ENCODE results near the gene HS3ST3B1. TPM values are rescaled to one million over a fixed set of nuclear protein-coding genes. Genes with fewer than 3 reads are reported as not detected.

The HS3ST3B1 gene
- polyA plus RNA-seq, 1 of the 3 experiments (the other 2 are of a cell fraction) = 0.67 TPM

DNA sequence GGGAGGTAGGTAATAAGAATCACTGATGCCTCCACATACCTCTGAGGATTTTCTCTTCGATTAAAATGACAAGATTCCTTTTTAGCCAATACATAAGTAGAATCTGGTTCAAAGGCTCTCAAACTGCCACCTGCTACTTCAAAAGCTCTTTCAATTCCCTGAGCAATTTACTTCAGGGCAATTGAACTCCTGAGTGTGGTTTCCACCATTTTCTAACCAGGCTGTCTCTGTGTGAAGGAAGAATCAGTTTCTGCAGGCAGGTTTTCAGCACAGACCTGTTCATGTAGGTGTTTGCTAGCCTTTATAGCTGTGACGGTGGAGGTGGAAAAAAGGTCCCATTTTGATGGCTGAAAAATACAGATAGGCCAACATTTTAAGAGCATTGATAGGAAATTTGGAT lies 18.2 kb upstream of the HS3ST3B1 start:
- Histone ChIP-seq H3K27ac (ENCODE audit: low read depth in 2 of 2, low read length in 1 of 2) (no peak overlapping the region), H3F3A (replicated peaks; ENCODE audit: insufficient read depth) (no peaks in the 10 kb centered on the region), H2AFZ (ENCODE audit: low read depth) (no peak overlapping the region), H3K9me2 (no peaks in the 10 kb centered on the region), H3K36me3 (replicated peaks in 1 of 2; ENCODE audit: control insufficient read depth in 1 of 2, insufficient read depth in 2 of 2, low read length in 1 of 2) (no peaks in the 10 kb centered on the region), H3K4me3 (ENCODE audit: low read depth in 2 of 2, low read length in 1 of 2) (no peak overlapping the region), H4K20me1 (ENCODE audit: insufficient read depth) (no peaks in the 10 kb centered on the region), H3K9ac (no peak overlapping the region), H3K9me3 (no peaks in the 10 kb centered on the region), H3K27me3 (ENCODE audit: insufficient read depth) (peaks cover 66% of the 10 kb centered on the region), H3K4me1 (ENCODE audit: control insufficient read depth in 1 of 2, insufficient read depth in 2 of 2, low read depth in 1 of 2, low read length in 1 of 2) (no peaks in the 10 kb centered on the region), H3K4me2 (no peak overlapping the region), H3K79me2 (ENCODE audit: insufficient read depth) (no peaks in the 10 kb centered on the region)
- TF ChIP-seq SIN3A (IDR thresholded peaks at IDR 0.05; ENCODE audit: borderline replicate concordance, low read depth, low read length) = no peak
- TF ChIP-seq TAF1 (IDR thresholded peaks at IDR 0.05; ENCODE audit: borderline replicate concordance, low read depth, low read length) = no peak
- TF ChIP-seq RXRA (IDR thresholded peaks at IDR 0.05; ENCODE audit: borderline replicate concordance, low read depth) = no peak
- TF ChIP-seq FOXJ3 (CRISPR knock-in tag; IDR thresholded peaks at IDR 0.05) = no peak
- TF ChIP-seq TEAD4 (IDR thresholded peaks at IDR 0.05; ENCODE audit: borderline replicate concordance, insufficient read depth) = no peak
- no peak for DNase-seq
- ChIA-PET CTCF (no interaction called here), POLR2A (no interaction called here)
- WGBS (ENCODE audit: low lambda C conversion rate) = 4% methylated on average over 2 of the region's 2 CpGs

DNA sequence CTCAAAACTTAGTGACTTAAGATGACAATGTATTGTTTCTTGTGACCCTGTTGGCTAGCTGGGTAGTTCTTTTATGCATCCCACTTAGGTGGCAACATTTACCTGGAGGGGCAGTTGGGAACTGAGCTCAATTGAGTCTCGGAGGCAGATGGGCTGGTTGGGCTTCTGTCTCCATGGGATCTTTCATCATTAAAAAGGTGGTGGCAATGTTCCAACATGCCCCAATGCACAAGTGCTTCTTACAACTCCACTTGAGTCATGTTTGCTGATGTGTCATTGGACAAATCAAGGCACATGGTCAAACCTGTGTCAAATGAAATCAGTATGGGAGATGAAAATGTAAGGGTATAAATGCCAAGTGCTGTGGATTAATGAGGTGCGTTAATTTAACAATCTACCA lies 11.7 kb upstream of the HS3ST3B1 start:
- DNase-seq = no peak
- H2AFZ ChIP-seq (ENCODE audit: low read depth) = no peak overlapping the region
- H3K36me3 ChIP-seq (replicated peaks in 1 of 2; ENCODE audit: control insufficient read depth in 1 of 2, insufficient read depth in 2 of 2, low read length in 1 of 2) = no peaks in the 10 kb centered on the region
- no peaks in the 10 kb centered on the region for H3F3A ChIP-seq (replicated peaks; ENCODE audit: insufficient read depth)
- H3K27ac ChIP-seq (ENCODE audit: low read depth in 2 of 2, low read length in 1 of 2) = no peak overlapping the region
- 3% methylated on average over 2 of the region's 2 CpGs for WGBS (ENCODE audit: low lambda C conversion rate)
- H4K20me1 ChIP-seq (ENCODE audit: insufficient read depth) = no peaks in the 10 kb centered on the region
- H3K27me3 ChIP-seq (ENCODE audit: insufficient read depth) = peaks cover 27% of the 10 kb centered on the region
- H3K9me2 ChIP-seq = no peaks in the 10 kb centered on the region
- no peaks in the 10 kb centered on the region for H3K4me1 ChIP-seq (ENCODE audit: control insufficient read depth in 1 of 2, insufficient read depth in 2 of 2, low read depth in 1 of 2, low read length in 1 of 2)
- no peak overlapping the region for H3K4me2 ChIP-seq
- POLR2A ChIA-PET = no interaction called here
- H3K4me3 ChIP-seq (ENCODE audit: low read depth in 2 of 2, low read length in 1 of 2) = no peak overlapping the region
- H3K9ac ChIP-seq = no peak overlapping the region
- no peaks in the 10 kb centered on the region for H3K9me3 ChIP-seq
- H3K79me2 ChIP-seq (ENCODE audit: insufficient read depth) = no peaks in the 10 kb centered on the region
- TF ChIP-seq SMC3 (IDR thresholded peaks at IDR 0.05; ENCODE audit: low read depth, low read length) (no peak), GATA2 (CRISPR knock-in tag; IDR thresholded peaks at IDR 0.05) (no peak), YY1 (IDR thresholded peaks at IDR 0.05; ENCODE audit: low read depth) (no peak), EP300 (IDR thresholded peaks at IDR 0.05; ENCODE audit: borderline replicate concordance in 1 of 2, low read depth in 1 of 2, low read length in 1 of 2) (no peak), RAD21 (IDR thresholded peaks at IDR 0.05; ENCODE audit: low read length) (no peak)
- CTCF ChIA-PET = no interaction called here

DNA sequence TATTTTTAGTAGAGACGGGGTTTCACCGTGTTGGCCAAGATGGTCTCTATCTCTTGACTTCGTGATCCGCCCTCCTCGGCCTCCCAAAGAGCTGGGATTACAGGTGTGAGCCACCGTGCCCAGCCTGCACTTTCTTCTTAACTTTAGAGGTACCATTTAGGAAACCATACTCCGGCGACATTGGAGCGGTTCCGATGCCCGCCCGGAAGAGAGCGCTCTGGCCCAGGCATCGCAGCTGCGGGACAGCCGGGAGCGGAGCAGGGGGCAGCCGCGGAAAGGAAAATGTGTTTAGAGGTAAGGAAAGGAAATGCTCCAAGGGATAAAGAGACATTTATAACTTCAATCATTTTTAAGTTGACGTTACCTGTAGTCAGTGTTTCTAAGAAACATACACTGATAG lies 6.0 kb upstream of the HS3ST3B1 start:
- no peaks in the 10 kb centered on the region for H3K36me3 ChIP-seq (replicated peaks in 1 of 2; ENCODE audit: control insufficient read depth in 1 of 2, insufficient read depth in 2 of 2, low read length in 1 of 2)
- no peak overlapping the region for H3K4me3 ChIP-seq (ENCODE audit: low read depth in 2 of 2, low read length in 1 of 2)
- no peaks in the 10 kb centered on the region for H3K9me2 ChIP-seq
- POLR2A ChIA-PET = no interaction called here
- no peak overlapping the region for H3K9ac ChIP-seq
- peaks cover 59% of the 10 kb centered on the region for H3K27me3 ChIP-seq (ENCODE audit: insufficient read depth)
- CTCF ChIA-PET = no interaction called here
- DNase-seq = no peak
- no peaks in the 10 kb centered on the region for H4K20me1 ChIP-seq (ENCODE audit: insufficient read depth)
- H3F3A ChIP-seq (replicated peaks; ENCODE audit: insufficient read depth) = no peaks in the 10 kb centered on the region
- H3K4me2 ChIP-seq = no peak overlapping the region
- no peaks in the 10 kb centered on the region; a peak in 2 of 4 replicates for H3K4me1 ChIP-seq (ENCODE audit: control insufficient read depth in 1 of 2, insufficient read depth in 2 of 2, low read depth in 1 of 2, low read length in 1 of 2)
- no peaks in the 10 kb centered on the region for H3K9me3 ChIP-seq
- H2AFZ ChIP-seq (ENCODE audit: low read depth) = no peak overlapping the region
- 32% methylated on average over 20 of the region's 20 CpGs for whole genome bisulfite sequencing (ENCODE audit: low lambda C conversion rate)
- H3K79me2 ChIP-seq (ENCODE audit: insufficient read depth) = no peaks in the 10 kb centered on the region
- H3K27ac ChIP-seq (ENCODE audit: low read depth in 2 of 2, low read length in 1 of 2) = no peak overlapping the region
- no peak for TF ChIP-seq FOXM1 (IDR thresholded peaks at IDR 0.05; ENCODE audit: low read depth)
- no peak for TF ChIP-seq EP300 (IDR thresholded peaks at IDR 0.05; ENCODE audit: borderline replicate concordance in 1 of 2, low read depth in 1 of 2, low read length in 1 of 2)
- TF ChIP-seq, protein P1, sequence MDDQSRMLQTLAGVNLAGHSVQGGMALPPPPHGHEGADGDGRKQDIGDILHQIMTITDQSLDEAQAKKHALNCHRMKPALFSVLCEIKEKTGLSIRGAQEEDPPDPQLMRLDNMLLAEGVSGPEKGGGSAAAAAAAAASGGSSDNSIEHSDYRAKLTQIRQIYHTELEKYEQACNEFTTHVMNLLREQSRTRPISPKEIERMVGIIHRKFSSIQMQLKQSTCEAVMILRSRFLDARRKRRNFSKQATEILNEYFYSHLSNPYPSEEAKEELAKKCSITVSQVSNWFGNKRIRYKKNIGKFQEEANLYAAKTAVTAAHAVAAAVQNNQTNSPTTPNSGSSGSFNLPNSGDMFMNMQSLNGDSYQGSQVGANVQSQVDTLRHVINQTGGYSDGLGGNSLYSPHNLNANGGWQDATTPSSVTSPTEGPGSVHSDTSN (IDR thresholded peaks at IDR 0.05) = no peak
- TF ChIP-seq GATA2 (CRISPR knock-in tag; IDR thresholded peaks at IDR 0.05) = no peak
- TF ChIP-seq SIN3A (IDR thresholded peaks at IDR 0.05; ENCODE audit: borderline replicate concordance, low read depth, low read length) = no peak
- no peak for TF ChIP-seq TCF12 (IDR thresholded peaks at IDR 0.05)
- TF ChIP-seq RFX5 (IDR thresholded peaks at IDR 0.05; ENCODE audit: low read length) = no peak
- TF ChIP-seq GABPA (IDR thresholded peaks at IDR 0.05; ENCODE audit: low read depth) = no peak
- TF ChIP-seq RAD21 (IDR thresholded peaks at IDR 0.05; ENCODE audit: low read length) = no peak
- TF ChIP-seq, protein P2, sequence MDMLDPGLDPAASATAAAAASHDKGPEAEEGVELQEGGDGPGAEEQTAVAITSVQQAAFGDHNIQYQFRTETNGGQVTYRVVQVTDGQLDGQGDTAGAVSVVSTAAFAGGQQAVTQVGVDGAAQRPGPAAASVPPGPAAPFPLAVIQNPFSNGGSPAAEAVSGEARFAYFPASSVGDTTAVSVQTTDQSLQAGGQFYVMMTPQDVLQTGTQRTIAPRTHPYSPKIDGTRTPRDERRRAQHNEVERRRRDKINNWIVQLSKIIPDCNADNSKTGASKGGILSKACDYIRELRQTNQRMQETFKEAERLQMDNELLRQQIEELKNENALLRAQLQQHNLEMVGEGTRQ (IDR thresholded peaks at IDR 0.05; ENCODE audit: borderline replicate concordance, low read depth, low read length) = no peak
- TF ChIP-seq MXI1 (IDR thresholded peaks at IDR 0.05; ENCODE audit: low read depth, low read length) = no peak
- no peak for TF ChIP-seq TEAD4 (IDR thresholded peaks at IDR 0.05; ENCODE audit: borderline replicate concordance, insufficient read depth)
- no peak for TF ChIP-seq FOXJ3 (CRISPR knock-in tag; IDR thresholded peaks at IDR 0.05)
- TF ChIP-seq, protein P3, sequence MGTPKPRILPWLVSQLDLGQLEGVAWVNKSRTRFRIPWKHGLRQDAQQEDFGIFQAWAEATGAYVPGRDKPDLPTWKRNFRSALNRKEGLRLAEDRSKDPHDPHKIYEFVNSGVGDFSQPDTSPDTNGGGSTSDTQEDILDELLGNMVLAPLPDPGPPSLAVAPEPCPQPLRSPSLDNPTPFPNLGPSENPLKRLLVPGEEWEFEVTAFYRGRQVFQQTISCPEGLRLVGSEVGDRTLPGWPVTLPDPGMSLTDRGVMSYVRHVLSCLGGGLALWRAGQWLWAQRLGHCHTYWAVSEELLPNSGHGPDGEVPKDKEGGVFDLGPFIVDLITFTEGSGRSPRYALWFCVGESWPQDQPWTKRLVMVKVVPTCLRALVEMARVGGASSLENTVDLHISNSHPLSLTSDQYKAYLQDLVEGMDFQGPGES (IDR thresholded peaks at IDR 0.05; ENCODE audit: low read depth, low read length) = no peak

All from SK-N-SH (cell line).